Stimulated activated CD8-positive, alpha-beta memory T cell treated with anti-CD3 and anti-CD28 coated beads, Interleukin-7, amount 100 ng/mL, for 4 hours (primary cell): ENCODE data around the gene EVC.

Experiments
- DNase-seq, 2 donors: peaks; one replicate each; pipeline ENCODE4 v3.0.0-alpha.2; 2020; ENCODE audit warnings: low read depth in 2 of 2

Gene EVC

GRCh38 chr4:5730993-5731990, 20.3 kb downstream of the EVC start:
- no peak for DNase-seq

DNA sequence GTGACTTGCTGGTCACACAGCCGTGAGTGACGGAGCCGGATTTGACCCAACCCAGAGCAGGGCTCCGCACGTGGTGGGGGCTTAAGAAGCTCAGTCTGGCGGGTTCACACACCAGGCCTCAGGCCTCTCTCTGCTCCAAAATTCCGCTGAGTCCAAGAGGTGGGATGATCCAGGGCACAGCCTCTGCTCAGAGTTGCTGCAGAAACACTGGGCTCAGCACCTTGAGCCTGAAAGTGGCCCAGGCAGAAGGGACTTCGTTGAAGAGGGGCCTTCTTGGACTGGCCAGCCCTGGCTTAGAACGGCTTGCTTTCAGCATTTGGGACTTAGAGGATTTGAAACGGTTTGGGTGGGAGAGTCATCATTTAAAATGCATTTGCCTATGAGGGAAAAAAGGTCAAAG, 21.2 kb downstream of the EVC start:
- DNase-seq = no peak

- no peak for DNase-seq
Observed at GRCh38 chr4:5734853-5735252, 23.9 kb downstream of the EVC start.

DNA sequence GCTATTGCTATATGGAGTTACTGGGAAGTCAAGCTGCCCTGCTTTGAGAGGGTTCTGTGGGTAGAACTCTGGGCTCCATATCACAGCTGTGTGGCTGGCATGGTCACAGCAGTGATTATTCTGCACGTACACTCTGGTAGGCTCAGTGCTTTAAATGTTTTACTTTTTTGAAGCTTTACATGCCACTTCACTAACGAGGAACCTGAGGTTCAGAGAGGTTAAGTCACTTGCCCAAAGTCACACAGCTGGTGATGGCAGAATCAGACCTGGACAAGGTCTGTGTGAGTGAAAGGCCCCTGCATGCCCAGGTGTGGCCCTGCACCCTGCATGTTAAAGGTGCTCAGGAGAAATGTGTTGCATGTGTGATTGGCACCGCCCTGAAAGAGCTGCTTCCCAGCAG, 24.5 kb downstream of the EVC start:
- DNase-seq = no peak

DNA sequence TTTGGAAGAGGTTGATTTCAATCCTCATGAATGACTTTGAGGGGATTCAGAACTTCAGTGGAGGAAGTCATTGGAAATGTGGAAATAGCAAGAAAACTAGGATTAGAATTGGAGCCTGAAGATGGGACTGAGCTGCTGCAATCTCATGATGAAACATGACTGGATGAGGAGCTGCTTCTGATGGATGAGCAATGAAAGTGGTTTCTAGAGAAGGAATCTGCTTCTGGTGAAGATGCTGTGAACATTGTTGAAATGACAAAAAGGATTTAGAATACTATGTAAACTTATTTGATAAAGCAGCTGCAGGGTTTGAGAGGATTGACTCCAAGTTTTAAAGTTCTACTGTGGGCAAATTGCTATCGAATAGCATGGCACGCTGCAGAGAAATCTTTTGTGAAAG, 27.1 kb downstream of the EVC start:
- DNase-seq = no peak

DNA sequence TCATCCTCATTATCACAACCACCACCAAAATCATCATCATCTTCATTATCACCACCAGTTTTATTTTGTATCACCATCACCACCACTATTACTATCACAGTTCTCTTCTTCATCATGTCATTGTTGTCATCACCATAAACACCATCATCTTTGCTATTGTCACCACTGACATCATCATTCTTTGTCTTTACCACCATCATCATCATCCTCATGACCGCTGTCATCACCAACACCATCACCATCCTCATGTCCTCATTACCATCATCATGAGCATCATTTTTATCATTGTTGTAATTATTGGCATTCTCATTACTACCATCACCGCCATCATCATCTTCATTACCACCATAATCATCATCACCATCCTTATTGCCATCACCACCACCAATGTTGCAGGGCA, 31.4 kb downstream of the EVC start:
- DNase-seq = no peak

DNA sequence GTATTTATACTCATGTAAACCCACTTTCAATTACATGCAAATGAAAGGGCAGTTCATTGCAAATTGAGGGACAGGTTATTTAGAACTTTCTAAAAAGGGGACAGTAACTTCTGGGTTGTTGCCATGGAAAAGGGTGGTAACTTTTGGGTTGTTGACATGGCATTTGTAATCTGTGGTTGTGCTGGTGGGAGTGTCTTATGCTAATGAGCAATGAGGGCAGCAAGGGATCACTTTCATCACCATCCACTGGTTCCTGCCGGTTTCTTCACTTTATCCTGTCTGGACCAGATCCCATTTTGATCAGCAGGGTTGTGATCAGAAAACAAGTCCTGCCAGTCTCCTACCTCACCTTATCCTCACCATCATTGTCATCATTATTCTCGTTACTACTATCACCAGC, 32.0 kb downstream of the EVC start:
- no peak for DNase-seq

- no peak for DNase-seq
Observed at GRCh38 chr4:5746250-5746649, 35.2 kb downstream of the EVC start.

GRCh38 chr4:5746829-5747737, 36.1 kb downstream of the EVC start:
- no peak for DNase-seq

GRCh38 chr4:5747738-5748375, 36.9 kb downstream of the EVC start:
- no peak for DNase-seq

- no peak for DNase-seq
Observed at GRCh38 chr4:5749568-5749967, 38.6 kb downstream of the EVC start.

DNA sequence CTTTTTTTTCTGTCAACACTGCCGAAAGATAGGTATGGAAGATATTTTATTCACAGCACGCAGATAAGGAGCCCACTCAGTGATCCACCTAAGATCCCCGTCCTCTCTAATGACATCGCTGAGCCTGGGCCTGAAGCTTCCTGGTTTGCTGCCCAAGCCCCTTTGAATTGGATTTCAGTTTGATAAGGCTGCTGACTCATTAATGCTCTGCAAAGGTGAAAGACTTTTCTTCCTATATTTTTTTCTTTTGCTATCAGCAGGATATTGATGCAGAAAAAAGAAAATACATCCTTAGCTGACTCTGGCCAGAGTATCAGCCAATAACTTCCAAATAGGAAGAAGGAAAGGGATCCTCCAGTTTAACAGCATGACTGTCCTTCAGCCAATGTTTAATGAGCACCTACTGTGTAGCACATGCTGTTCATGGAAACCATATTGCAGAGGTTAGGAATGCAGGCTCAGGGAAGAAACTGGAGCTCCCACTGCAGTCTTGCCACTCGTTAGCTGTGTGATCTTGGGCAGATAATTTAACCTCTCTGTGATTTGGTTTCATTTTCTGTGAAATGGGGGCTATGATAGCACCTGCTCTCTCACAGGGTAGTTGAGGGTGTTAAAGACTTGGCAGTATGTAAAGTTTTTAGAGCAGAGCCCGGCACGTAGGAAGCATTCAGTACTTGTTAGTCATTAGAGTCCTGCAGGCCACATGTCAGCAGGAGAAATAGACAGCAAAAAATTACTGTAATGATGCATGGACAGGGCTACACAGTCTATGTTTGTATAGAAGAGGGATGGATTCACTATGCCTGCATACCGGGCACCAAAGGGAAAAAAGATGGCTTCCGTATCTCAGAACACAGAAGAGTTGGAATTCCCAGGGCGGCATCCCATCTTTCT, 39.3 kb downstream of the EVC start:
- DNase-seq = no peak

GRCh38 chr4:5750946-5751665, 40.1 kb downstream of the EVC start:
- no peak for DNase-seq

- no peak for DNase-seq
Observed at GRCh38 chr4:5751666-5752375, 40.8 kb downstream of the EVC start.

GRCh38 chr4:5752376-5753184, 41.6 kb downstream of the EVC start:
- DNase-seq = no peak

DNA sequence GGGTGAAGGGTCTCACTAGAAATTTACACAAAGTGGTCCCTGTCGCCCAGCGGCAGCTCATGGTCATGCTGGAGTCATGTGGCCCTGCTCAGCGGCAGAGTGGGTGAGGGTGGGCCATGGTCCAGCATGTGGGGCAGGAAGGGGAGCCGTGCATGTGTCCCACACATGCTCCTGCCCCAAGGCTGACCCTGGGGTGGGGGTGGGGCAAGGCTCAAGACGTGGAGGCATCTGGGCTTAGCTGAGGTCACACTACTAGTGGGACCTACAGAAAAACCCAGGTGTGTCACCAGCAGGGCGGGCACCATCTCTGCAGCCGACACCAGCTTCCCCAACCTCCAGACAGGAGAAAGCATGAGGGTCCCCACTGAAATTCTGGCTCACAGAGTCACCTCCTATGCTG, 42.4 kb downstream of the EVC start:
- DNase-seq = no peak

GRCh38 chr4:5753766-5754528, 42.9 kb downstream of the EVC start:
- DNase-seq = no peak

GRCh38 chr4:5754529-5754881, 43.5 kb downstream of the EVC start:
- DNase-seq = no peak
